Activated CD8-positive, alpha-beta memory T cell treated with anti-CD3 and anti-CD28 coated beads for 48 hours (primary cell): ENCODE results near the gene PERP.
A peak's percentile ranks its signal among the peaks of the same experiment; 100 is the strongest.
"Not testable (repeated sequence)": the region's sequence is repeated elsewhere in the genome, so short reads cannot be mapped to it uniquely, and the experiment has no call there.

ENCODE experiments used
- DNase-seq, 3 experiments: peaks; one replicate each; pipeline ENCODE4 v3.0.0-alpha.2; 2020; ENCODE audit warnings: low read depth in 2 of 3, low spot score in 2 of 3

The PERP gene

GRCh38 chr6:138107078-138107751 is at the start of gene PERP:
Gene PERP, minus strand, starts transcription at chr6:138107419. Its CDS starts 79 bp downstream, at chr6:138107340.
- DNase-seq = peak; percentile 32 to 46 (median 45)

- no peak for DNase-seq
Measured at GRCh38 chr6:138155443-138155842, 48.2 kb upstream of the PERP start.

- DNase-seq = no peak
Measured at GRCh38 chr6:138146544-138146943, 39.3 kb upstream of the PERP start.

GRCh38 chr6:138145402-138145801 is 38.2 kb upstream of the PERP start:
- DNase-seq = no peak

GRCh38 chr6:138142806-138143205 is 35.6 kb upstream of the PERP start:
- no peak for DNase-seq

GRCh38 chr6:138129190-138129589 is 22.0 kb upstream of the PERP start:
- no peak for DNase-seq

GRCh38 chr6:138128096-138128495 is 20.9 kb upstream of the PERP start:
- DNase-seq = no peak

- no peak for DNase-seq
Measured at GRCh38 chr6:138124096-138124495, 16.9 kb upstream of the PERP start.

GRCh38 chr6:138119976-138120375 is 12.8 kb upstream of the PERP start:
- DNase-seq = no peak

- not testable (repeated sequence) for DNase-seq
Measured at GRCh38 chr6:138119229-138119628, 12.0 kb upstream of the PERP start.

- no peak for DNase-seq
Measured at GRCh38 chr6:138117376-138117914, 10.2 kb upstream of the PERP start.

GRCh38 chr6:138116661-138116999 is 9.4 kb upstream of the PERP start:
- DNase-seq = no peak

- no peak for DNase-seq
Measured at GRCh38 chr6:138115877-138116660, 8.8 kb upstream of the PERP start.

- DNase-seq = no peak
Measured at GRCh38 chr6:138115201-138115600, 8.0 kb upstream of the PERP start.

GRCh38 chr6:138113588-138114210 is 6.5 kb upstream of the PERP start:
- no peak for DNase-seq

- DNase-seq = no peak
Measured at GRCh38 chr6:138110229-138110628, 3.0 kb upstream of the PERP start.

GRCh38 chr6:138109042-138109997 is 2.1 kb upstream of the PERP start:
- peak; percentile 34 to 62 (median 61) for DNase-seq

GRCh38 chr6:138107752-138108592 is 753 bp upstream of the PERP start:
- no peak for DNase-seq

GRCh38 chr6:138106665-138107077 is 548 bp downstream of the PERP start:
- DNase-seq = no peak
